ENCODE results near the gene MAG. TPM values are rescaled to one million over a fixed set of nuclear protein-coding genes. Genes with fewer than 3 reads are reported as not detected.

The MAG gene
- total RNA-seq, 1 experiment from 2014 or later, result 0.10 TPM

GRCh38 chr19:35342430-35342829 is 50.5 kb downstream of the MAG start:
- no peaks in the 10 kb centered on the region for H3K27me3 ChIP-seq (ENCODE audit: control insufficient read depth, insufficient read depth, low read length)
- no peaks in the 10 kb centered on the region for H3K36me3 ChIP-seq (replicated peaks; ENCODE audit: control insufficient read depth, insufficient read depth, low read length)
- peak; percentile 67 for DNase-seq
- no peak overlapping the region for H3K4me3 ChIP-seq (ENCODE audit: insufficient read depth, low read depth, low read length)

DNA sequence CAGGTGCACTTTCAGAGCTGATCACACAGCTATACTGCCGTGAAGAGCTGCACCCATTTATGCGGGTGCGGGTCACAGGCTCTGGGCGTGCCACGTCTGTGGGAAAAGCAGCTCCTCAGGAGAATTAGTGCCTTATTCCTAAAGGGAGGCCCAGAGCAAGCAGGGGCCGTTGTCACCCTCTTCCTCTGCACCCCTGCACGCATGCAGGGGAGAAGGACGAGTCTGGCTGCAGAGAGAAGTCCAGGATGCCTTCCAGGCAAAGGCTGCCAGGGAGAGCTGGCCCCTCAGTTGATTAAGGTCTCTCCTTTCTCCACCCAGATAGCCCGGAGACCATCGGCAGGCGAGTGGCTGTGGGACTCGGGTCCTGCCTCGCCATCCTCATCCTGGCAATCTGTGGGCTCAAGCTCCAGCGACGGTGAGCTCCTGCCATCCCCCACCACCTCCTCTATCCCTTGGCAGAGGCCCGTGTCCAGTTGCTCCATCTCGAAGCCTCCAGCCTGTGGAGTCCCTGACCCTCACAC is 52.6 kb downstream of the MAG start:
- Histone ChIP-seq H3K36me3 (replicated peaks; ENCODE audit: control insufficient read depth, insufficient read depth, low read length) (no peaks in the 10 kb centered on the region), H3K27me3 (ENCODE audit: control insufficient read depth, insufficient read depth, low read length) (no peaks in the 10 kb centered on the region), H3K4me3 (ENCODE audit: insufficient read depth, low read depth, low read length) (no peak overlapping the region)
- peak; percentile 28 for DNase-seq

GRCh38 chr19:35345671-35346111 is 53.7 kb downstream of the MAG start:
- peak; percentile 28 for DNase-seq
- Histone ChIP-seq H3K27me3 (ENCODE audit: control insufficient read depth, insufficient read depth, low read length) (no peaks in the 10 kb centered on the region), H3K36me3 (replicated peaks; ENCODE audit: control insufficient read depth, insufficient read depth, low read length) (no peaks in the 10 kb centered on the region), H3K4me3 (ENCODE audit: insufficient read depth, low read depth, low read length) (no peak overlapping the region)

- peak; percentile 30 for DNase-seq
- no peaks in the 10 kb centered on the region for H3K27me3 ChIP-seq (ENCODE audit: control insufficient read depth, insufficient read depth, low read length)
- no peak overlapping the region for H3K4me3 ChIP-seq (ENCODE audit: insufficient read depth, low read depth, low read length)
- no peaks in the 10 kb centered on the region for H3K36me3 ChIP-seq (replicated peaks; ENCODE audit: control insufficient read depth, insufficient read depth, low read length)
These were observed 54.5 kb downstream of the MAG start for GRCh38 chr19:35346193-35347052.

GRCh38 chr19:35347171-35347929 is 55.4 kb downstream of the MAG start, which contains the start of gene FFAR1:
TSS of gene FFAR1 (plus strand) at chr19:35347902. CDS start at chr19:35351552, 3,650 bp downstream.
- DNase-seq, result peak; percentile 23
- Histone ChIP-seq H3K4me3 (ENCODE audit: insufficient read depth, low read depth, low read length) (no peak within 1 kb of the TSS), H3K36me3 (replicated peaks; ENCODE audit: control insufficient read depth, insufficient read depth, low read length) (no peaks in the 10 kb centered on the region), H3K27me3 (ENCODE audit: control insufficient read depth, insufficient read depth, low read length) (no peaks in the 10 kb centered on the region)

DNA sequence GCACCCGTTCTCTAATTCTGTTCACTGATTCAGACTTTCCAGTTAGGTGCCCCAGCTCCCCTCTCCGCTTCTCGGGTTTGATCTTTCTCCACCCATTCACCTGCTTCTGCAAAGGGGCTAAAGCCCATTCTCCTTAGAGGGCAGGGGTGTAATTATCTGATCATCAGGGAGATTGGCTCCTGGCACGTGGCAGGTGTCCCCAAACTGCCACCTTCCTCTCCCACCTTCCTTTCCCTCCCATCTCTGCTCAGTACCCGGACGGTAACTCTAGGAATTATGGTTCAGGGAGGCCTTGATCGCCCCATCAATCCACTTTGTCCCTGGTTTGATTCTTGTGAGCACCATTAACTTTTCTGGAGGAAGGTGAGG is 56.0 kb downstream of the MAG start:
- DNase-seq, result no peak
- no peaks in the 10 kb centered on the region for H3K36me3 ChIP-seq (replicated peaks; ENCODE audit: control insufficient read depth, insufficient read depth, low read length)
- no peaks in the 10 kb centered on the region for H3K27me3 ChIP-seq (ENCODE audit: control insufficient read depth, insufficient read depth, low read length)
- no peak overlapping the region for H3K4me3 ChIP-seq (ENCODE audit: insufficient read depth, low read depth, low read length)

GRCh38 chr19:35348911-35349611 is 57.1 kb downstream of the MAG start:
- Histone ChIP-seq H3K36me3 (replicated peaks; ENCODE audit: control insufficient read depth, insufficient read depth, low read length) (no peaks in the 10 kb centered on the region), H3K4me3 (ENCODE audit: insufficient read depth, low read depth, low read length) (no peak overlapping the region), H3K27me3 (ENCODE audit: control insufficient read depth, insufficient read depth, low read length) (no peaks in the 10 kb centered on the region)
- peak; percentile 70 for DNase-seq

DNA sequence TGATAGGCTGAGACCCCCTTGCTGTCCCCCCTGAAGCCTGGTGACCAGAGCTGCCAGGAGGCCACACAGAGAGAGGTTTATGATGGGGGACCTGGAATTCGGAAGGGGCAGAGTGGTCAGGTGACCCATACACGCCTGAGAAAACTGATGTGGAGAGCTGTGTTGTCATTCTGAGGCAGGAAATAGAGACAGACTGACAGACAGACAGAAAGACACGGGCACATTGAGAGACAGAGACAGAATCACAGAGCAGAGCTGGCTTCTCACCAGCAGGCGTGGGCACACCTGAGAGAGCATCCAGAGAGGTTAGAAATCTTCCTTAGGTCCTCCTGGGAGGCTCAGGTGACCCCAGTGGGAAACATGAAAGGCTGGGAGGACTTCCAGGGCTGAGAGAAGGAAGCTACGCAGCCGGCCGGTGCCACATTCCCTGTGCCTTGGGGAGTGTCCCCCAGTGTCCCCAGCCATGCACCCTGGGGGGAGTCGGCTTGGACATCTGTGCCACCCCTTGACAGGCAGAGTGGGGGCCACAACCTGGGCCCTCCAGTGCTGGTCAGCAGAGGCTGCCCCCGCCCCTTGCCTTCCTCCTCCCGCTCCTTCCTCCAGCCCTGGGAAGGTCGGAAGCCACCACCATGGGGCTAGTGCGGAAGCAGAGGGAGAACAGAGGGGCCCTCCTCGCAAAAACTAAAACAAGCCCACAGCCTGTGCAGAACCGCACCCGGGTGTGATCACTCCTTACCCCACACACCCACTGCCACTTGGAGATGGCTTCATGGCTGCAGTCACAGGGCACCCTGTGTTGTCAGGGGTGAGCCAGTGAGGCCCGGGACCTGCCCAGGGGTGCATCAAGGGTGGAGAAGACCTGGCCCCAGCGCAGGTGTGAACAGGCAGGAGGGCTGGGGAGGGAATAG is 57.9 kb downstream of the MAG start:
- Histone ChIP-seq H3K36me3 (replicated peaks; ENCODE audit: control insufficient read depth, insufficient read depth, low read length) (no peaks in the 10 kb centered on the region), H3K27me3 (ENCODE audit: control insufficient read depth, insufficient read depth, low read length) (no peaks in the 10 kb centered on the region), H3K4me3 (ENCODE audit: insufficient read depth, low read depth, low read length) (no peak overlapping the region)
- peak; percentile 28 for DNase-seq

- H3K27me3 ChIP-seq (ENCODE audit: control insufficient read depth, insufficient read depth, low read length), result no peaks in the 10 kb centered on the region
- peak; percentile 39 for DNase-seq
- no peaks in the 10 kb centered on the region for H3K36me3 ChIP-seq (replicated peaks; ENCODE audit: control insufficient read depth, insufficient read depth, low read length)
- no peak overlapping the region for H3K4me3 ChIP-seq (ENCODE audit: insufficient read depth, low read depth, low read length)
These were observed 58.6 kb downstream of the MAG start for GRCh38 chr19:35350591-35350990.

GRCh38 chr19:35351411-35352176 is 59.6 kb downstream of the MAG start:
- no peak for DNase-seq
- no peak overlapping the region for H3K4me3 ChIP-seq (ENCODE audit: insufficient read depth, low read depth, low read length)

GRCh38 chr19:35352177-35352447 is 60.2 kb downstream of the MAG start:
- H3K4me3 ChIP-seq (ENCODE audit: insufficient read depth, low read depth, low read length), result no peak overlapping the region
- no peaks in the 10 kb centered on the region for H3K27me3 ChIP-seq (ENCODE audit: control insufficient read depth, insufficient read depth, low read length)
- no peaks in the 10 kb centered on the region for H3K36me3 ChIP-seq (replicated peaks; ENCODE audit: control insufficient read depth, insufficient read depth, low read length)
- no peak for DNase-seq

More at GRCh38 chr19:35351411-35352176, 59.6 kb downstream of the MAG start:
- Histone ChIP-seq H3K36me3 (replicated peaks; ENCODE audit: control insufficient read depth, insufficient read depth, low read length) (no peaks in the 10 kb centered on the region), H3K27me3 (ENCODE audit: control insufficient read depth, insufficient read depth, low read length) (no peaks in the 10 kb centered on the region)

- Histone ChIP-seq H3K27me3 (ENCODE audit: control insufficient read depth, insufficient read depth, low read length) (no peaks in the 10 kb centered on the region), H3K36me3 (replicated peaks; ENCODE audit: control insufficient read depth, insufficient read depth, low read length) (no peaks in the 10 kb centered on the region), H3K4me3 (ENCODE audit: insufficient read depth, low read depth, low read length) (no peak overlapping the region)
- peak; percentile 95 for DNase-seq
These were observed 60.7 kb downstream of the MAG start for GRCh38 chr19:35352448-35353304.
